AG09309 (cell line): ENCODE data around the gene GINS2.

Experiments used
- DNase-seq: peaks from one replicate; pipeline ENCODE4 v3.0.0-alpha.2; 2010; ENCODE audit warnings: low read depth
- H3K4me3 ChIP-seq: 2 replicates; pipeline ENCODE4 v1.5.1; 2011; ENCODE audit warnings: mild to moderate bottlenecking, low read depth, low read length, moderate library complexity; ENCODE audit not compliant: control insufficient read depth
- CTCF ChIP-seq: IDR thresholded peaks from 2 replicates; pipeline ENCODE4 v1.5.1; 2011; ENCODE audit warnings: mild to moderate bottlenecking, low read depth, low read length, inconsistent platforms; ENCODE audit not compliant: insufficient read depth, control insufficient read depth; ENCODE audit errors: missing control alignments

GINS2 gene

GRCh38 chr16:85627089-85627488, 61.7 kb downstream of the GINS2 start:
- no peak for DNase-seq
- H3K4me3 ChIP-seq, result no peak overlapping the region
- no peak for TF ChIP-seq CTCF
